HG03565 (cell line): ENCODE data around the gene C1QTNF2.

Source experiments
- ATAC-seq: cut with Tn5 transposase; IDR thresholded peaks from one replicate; pipeline ENCODE4 v1.9.1; 2021; ENCODE audit warnings: mild to moderate bottlenecking, moderate library complexity; ENCODE audit not compliant: unreplicated experiment

C1QTNF2 gene

DNA sequence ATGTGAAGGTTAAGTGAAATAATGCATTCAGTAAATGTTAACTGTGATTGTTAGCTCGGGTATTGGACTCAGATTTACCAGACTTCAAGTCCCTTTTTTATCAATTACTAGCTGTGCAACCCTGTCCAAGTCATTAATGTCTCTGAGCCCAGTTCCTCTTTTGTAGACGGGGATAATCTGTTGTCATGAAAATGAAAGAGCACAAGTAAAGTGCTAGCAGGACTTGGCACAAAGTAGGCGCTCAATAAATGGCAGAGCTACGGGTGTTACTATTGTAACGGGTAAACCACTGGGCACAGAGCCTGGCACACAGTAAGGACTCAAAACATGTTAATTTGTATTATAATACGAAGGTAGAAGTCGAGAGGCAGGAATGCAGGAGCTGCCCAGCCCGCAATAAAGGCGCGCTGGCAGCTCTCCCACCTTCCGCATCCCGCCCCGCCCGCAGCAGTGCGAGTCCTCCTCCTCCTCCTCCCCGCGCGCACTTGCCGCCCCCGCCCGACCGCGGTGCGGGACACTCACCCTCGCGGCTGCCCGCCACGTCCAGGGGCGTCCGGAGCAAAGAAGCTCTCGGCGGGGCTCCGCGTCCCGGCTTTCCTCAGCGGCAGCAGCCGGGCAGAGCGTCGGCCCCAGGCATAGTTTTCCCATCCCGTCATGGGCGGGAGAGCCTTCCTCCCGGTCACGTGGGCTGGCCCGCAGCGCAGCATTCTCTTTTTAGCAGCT is at the start of gene C1QTNF2:
C1QTNF2 (minus strand) TSS at position 637 of the 723 bp plus-strand sequence. CDS start 15,615 bp downstream, outside the sequence.
- ATAC-seq = no peak

DNA sequence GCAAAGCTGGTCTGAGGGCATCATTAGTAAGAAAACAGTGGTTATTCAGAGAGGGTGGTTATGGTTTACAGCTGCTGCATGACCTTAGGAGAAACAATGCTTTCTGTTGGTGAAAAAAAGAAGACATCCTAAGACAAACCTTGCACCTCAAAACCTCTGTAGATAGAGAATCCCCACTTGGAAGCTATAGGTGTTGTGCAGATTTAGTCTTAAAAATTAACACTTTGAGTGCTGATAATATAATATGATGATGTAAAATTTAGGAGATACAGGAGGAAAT is 49.8 kb upstream of the C1QTNF2 start:
- no peak for ATAC-seq

DNA sequence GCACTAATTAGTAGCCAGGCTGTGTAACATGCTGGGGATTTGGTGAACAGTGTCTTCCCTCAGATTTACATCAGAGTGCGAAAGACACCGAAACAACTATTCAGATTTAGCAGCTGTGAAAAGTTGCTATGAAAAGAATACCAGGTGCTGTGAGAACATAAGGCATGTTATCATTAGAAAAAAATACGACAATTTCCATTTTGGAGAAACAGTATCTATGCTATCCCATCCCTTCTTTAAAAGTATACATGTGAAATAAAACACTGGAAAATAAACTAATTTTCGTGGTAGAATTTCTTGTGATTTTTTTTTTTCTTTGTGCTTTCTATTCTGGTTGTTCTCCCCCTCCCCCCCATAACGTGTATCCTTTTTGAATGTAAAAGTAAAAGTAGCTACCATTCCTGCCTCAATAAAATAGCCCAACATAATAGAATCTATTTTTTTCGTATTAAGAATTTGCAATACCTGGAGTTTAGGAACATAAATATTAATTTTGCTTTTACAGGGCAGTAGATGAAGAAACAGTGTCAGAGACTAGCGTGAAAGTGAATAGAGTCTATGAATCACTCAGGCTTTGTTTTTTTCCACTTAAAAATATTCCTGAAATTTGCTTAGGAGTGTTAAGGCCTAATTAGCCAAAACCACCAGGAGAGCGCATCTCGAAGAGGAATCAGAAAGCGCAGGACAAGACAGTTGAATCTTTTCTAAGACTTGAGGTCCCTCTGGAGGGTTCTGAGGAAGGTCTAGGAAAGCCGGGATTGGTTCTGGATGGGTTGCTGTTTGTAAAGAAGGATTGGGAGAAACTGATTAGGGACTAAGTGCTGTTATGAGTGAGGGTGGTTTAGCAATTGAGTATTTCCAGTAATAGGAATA is 49.3 kb upstream of the C1QTNF2 start:
- no peak for ATAC-seq

DNA sequence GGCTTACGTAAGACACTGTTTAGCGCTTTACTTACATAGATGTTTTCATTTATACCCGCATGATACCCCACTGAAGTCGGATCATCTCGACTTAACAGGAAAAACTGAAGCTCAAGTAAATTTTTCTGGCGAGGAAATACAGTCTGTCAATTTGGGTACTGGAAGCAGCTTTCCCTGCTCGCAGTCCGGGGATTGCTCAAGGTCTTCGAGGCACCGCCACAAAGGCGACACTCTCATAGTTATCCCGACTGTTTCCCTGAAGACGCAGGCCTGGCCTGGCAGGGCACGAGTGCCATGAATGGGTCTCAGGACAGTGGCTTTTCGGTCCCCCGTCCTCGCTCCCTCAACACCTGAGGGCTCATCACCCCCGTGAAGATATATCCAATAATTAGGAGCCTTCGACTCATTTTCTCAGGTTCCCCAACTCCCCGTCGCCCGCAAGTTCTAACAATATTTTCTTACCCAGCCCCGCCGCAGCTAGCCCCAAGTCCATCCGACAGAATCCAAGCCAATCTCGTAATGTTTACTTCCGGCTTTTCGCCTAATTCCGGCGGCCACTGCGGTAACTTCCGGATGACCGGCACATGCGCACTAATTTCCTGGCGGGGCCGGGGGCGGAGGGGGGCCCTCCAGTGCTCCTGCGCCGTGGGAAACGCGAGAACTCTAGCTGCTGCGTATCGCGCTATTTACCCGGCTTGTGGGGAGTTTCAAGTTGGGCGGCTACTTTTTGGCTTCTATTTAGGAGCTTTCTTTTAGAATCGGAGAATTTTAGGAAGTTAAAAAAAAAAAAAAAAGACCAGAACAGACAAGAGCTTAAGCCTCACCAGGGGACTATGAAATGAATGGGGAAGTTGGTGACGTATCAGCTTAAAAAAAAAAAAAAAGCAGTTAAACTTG is 48.4 kb upstream of the C1QTNF2 start, which contains the start of gene SLU7:
SLU7 (minus strand) TSS at position 521 of the 897 bp plus-strand sequence. CDS start 3,787 bp downstream, outside the sequence.
- peak; percentile 56 for ATAC-seq

DNA sequence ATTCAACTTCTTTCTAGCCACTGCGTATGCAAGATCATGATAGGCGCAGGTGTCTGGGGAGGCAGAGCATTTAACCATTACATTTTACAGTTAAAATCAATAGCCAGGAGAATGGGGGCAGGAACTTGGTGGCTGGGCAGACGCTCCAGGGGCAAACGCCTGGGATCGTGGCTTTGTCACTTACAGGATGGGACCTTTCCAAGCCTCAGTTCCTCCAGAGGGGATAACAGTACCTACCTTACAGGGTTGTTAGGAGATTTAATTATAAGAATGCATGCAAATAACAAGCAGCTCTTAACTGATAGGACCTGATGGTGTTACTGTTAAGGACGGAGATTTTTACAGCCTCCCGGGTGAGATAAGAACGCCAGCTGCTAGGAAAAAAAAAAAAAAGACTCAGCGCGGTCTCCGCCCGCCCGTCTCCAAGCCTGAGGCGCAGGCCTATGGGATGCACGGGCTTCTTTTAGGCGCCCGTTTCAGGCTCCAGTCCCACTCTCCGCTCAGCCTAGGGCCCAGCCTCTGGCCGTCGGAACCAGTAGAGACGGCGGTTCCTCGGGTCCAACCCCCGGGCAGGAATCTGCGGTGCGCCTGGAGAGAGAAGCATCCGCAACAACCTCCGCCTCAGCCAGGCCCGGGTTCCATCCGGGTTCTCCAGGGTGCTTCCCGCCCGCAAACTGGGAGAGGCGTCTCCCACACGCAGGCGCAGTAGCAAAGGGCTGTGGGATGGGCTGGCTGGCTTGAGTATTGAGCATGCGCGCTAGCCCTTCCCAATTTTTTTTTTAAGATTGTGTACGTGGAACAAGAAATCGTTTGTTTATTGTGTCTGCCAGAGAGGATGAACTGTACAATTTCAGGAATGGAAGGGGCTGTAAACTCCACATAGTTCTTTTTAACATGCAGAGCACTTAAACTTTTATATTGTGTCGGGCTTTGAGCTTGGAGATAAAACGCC is 29.3 kb upstream of the C1QTNF2 start, which contains the start of gene FAM200C:
FAM200C (minus strand) TSS at position 653 of the 952 bp plus-strand sequence. CDS start 4,564 bp downstream, outside the sequence.
- ATAC-seq = peak; percentile 64

DNA sequence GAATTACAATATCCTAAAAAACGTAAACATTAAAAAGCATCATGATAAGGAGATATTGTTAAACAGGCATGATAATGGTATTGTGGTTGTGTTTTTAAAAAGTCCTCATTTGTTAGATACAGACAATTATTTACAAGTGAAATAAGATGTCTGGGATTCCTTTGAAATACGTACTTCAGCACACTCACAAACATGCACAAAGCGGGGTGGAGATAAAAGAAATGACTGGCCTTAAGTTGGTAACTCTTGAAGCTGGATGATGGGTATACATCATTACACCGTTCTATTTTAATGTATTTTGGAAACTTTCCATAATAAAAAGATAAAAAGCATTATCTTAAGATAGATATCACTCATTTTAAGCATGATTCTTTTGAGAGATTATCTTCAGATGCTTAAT is 28.4 kb upstream of the C1QTNF2 start:
- no peak for ATAC-seq

DNA sequence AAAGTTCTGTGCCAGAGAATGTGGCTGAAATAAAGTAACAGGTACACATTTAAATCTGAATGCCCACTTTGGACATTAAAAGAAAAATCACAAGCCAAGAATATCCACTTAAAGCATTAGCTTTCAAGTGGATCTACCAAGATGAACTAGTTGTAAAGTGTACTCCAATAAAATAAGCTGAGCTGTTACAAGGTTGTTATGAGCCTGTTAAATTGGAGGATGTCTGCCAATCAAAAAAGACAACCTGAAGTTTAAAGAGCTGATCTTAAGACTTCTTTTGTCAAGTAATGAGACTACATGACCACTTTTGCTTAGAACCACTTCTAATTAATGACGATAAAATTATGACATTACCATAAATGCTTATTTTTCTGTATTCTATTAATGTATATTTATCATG is 27.1 kb upstream of the C1QTNF2 start:
- no peak for ATAC-seq

DNA sequence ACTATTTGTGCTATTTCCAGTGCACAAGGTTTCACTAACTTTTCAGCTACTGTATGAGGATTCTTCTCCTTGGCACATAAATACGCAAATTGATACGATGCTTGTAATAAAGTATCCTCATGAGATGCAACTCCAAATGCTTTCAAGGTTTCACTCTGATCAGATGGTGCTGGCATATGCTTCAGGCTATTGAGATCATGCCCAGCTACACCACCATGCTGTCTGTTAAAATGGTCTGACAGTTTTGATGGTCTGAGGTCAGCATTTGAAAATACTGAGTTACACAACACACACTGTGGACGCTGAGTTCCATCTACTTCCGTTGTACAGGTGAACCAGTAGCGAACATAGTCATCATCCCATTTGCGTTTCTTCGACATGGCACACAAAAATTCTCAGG is 24.7 kb upstream of the C1QTNF2 start:
- ATAC-seq = no peak

DNA sequence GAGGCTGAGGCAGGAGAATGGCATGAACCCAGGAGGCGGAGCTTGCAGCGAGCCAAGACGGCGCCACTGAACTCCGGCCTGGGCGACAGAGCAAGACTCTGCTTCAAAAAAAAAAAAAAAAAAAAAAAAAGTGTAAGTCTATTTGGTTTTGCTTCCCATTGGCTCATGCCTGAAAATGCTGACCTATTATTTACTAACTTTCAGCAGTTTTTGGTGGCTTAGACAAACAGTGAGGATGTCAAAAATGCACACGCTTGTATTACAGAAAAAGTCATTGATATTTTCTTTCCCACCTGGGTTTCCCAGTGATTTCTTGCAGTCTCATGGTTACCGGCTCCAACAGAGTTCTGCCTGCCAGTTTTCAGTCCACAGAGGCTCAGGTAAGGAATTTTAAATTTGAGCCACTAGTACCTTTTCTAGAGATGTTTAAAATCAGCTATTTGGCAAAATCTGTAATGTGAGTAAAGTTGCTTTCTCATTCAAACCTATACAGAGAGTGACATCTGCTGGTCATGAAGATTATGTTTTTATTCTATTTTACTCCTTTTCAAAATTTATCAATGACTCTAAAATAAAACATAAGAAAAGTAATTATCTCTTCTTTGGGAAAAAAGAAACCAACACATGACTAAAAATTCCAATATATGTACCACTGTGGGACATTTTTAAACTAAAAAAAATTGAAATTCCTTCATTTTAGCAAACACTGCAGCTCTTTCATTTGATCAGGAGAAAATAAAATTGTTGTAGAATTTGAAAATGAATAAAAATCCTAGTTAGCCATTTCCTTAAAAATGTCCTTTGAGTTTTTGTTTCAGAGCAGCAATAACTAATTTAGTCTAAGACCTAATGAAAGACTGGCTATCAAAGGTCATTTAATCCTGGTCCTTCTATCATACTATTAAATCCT is 20.6 kb upstream of the C1QTNF2 start:
- ATAC-seq = no peak

DNA sequence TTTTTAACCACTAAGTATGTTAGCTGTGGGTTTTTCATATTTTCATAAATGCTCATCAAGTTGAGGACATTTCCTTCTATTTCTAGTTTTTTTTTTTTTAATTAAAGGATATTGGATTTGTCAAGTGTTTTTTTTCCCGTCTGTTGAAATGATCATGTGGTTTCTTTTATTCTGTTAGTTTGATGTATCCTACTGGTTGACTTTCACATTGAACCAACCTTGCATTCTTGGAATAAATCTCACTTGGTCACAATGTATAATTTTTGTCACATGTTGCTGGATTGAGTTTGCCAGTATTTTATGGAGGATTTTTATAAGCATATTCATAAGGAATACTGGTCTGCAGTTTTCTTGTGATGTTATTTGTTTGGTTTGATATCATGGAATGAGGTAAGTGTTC is 17.0 kb upstream of the C1QTNF2 start:
- ATAC-seq = no peak

- no peak for ATAC-seq
Observed at GRCh38 chr5:160385496-160385895, 15.1 kb upstream of the C1QTNF2 start.

DNA sequence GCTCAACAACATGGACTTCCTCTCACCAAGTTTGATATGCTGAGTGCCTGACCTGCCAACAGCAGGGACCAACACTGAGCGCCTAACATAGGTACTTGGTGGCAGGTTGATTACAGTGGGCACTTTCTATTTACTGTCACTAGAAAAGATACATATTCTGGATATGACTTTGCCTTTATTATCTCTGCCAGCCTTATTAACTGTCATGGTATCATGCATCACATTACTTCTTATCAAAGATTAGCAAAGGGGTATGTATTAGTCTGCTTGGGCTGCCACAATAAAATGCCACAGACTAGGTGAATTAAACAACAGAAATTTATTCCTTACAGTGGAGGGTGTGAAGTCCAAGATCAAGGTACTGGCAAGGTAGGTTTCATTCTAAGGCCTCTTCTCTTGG is 14.3 kb upstream of the C1QTNF2 start:
- ATAC-seq = no peak

DNA sequence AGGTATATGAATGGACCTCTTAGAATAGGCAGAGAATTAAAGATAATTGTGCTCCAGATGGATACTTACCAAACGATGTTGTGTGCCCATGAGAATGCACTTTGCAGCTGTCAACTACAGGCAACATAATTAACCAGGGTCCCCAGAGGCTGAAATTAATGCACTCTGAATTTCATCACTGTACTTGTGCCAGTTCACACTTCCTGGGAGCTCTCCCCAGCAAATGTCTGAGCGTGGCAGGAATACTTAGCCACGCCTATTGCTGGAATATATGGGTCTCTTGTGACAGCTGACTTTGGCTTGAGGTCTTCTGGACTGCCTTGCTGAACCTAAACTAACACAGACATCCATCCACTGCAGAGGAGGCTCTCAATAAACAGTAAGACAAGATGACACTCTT is 11.9 kb upstream of the C1QTNF2 start:
- ATAC-seq = no peak

DNA sequence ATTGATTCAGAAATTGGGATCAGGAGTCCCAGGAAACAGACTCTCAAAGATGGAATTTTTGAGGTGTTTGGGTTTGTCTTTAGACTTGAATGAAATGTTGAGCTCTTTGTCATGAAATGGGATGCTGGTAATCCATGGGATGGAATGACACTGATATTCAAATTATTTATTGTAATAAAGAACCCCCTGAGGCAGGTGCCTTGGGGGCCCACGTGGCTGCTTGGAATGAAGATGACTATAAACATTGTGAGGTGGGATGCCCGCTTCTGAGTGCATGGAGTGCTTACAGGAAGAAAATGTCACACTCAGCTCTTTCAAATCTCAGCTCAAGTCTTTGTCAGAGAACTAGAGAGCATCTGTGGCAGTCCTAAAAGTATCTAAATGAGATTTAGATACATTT is 9.6 kb upstream of the C1QTNF2 start:
- ATAC-seq = no peak

DNA sequence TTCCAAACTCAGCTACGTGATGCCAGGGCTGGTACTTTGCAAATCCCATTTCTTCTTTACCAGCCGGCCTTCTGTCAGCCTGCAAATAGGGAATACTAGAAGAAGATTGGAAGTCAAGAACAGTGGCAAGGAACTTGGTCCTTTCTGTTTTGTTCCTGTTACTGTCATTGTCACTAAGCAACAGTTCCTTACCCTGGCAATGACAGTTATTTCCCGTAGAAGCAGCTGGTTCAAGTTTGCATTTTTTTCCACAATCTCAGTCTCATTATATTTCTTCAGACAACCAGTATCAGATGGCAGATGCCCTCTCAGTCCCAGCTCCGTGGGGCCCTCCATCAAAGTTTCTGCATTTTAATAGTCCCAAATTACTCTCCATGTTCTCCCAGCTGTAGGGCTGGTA is 9.1 kb upstream of the C1QTNF2 start:
- ATAC-seq = no peak

GRCh38 chr5:160378330-160378729 is 7.9 kb upstream of the C1QTNF2 start:
- ATAC-seq = no peak

- no peak for ATAC-seq
Observed at GRCh38 chr5:160377651-160378050, 7.2 kb upstream of the C1QTNF2 start.

GRCh38 chr5:160376416-160376815 is 6.0 kb upstream of the C1QTNF2 start:
- no peak for ATAC-seq

DNA sequence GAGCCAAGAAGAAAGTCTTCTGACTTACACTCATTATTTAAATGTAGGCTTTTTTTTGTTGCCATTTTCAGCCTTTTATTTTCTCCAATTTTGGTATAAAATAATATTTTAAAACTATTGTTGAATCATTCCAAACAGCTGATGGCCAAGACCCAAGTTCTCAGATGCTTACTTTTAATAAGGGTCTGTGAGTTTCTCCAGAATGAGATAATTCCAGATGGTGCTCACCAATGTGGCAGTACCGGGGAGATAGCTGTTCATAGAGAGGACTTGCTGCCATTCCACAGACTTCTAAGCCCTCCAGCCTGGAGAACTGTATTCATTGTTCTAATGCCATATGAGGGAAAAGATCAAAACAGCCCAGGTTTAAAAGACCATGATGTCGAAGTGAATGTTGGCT is 5.3 kb upstream of the C1QTNF2 start:
- no peak for ATAC-seq
